Measurements from ENCODE around the gene EP400. TPM values are rescaled to one million over a fixed set of nuclear protein-coding genes. Genes with fewer than 3 reads are reported as not detected.
"Not testable (repeated sequence)": the region's sequence is repeated elsewhere in the genome, so short reads cannot be mapped to it uniquely, and the experiment has no call there.

EP400 gene
- total and polyA plus RNA-seq, 4 donors, result 11.4 to 47.8 (median 25.7) TPM

GRCh38 chr12:131959116-131959515, 9.4 kb downstream of the EP400 start:
- peaks cover 0 to 12% (median 5%) of the 10 kb centered on the region in 4 donors for H3K36me3 ChIP-seq (ENCODE audit: control insufficient read depth in 4 of 4, insufficient read depth in 4 of 4, low read length in 4 of 4)
- H3K9ac ChIP-seq (ENCODE audit: insufficient read depth in 1 of 2, low read length in 2 of 2), result no peak overlapping the region
- no peaks in the 10 kb centered on the region for H3K27me3 ChIP-seq (ENCODE audit: control insufficient read depth in 3 of 3, insufficient read depth in 3 of 3, low read length in 2 of 3)
- ATAC-seq (ENCODE audit: insufficient read depth, low FRiP score) (no peak), DNase-seq (no peak)
- H3K4me1 ChIP-seq (ENCODE audit: control insufficient read depth in 5 of 5, insufficient read depth in 5 of 5, low read length in 5 of 5), result peaks cover 0 to 7% (median 0%) of the 10 kb centered on the region in 5 donors
- no peak overlapping the region for H3K4me3 ChIP-seq
- no peak overlapping the region for H3K27ac ChIP-seq (ENCODE audit: low read depth in 1 of 2, low read length in 1 of 2)
- H3K9me3 ChIP-seq (ENCODE audit: control insufficient read depth in 4 of 4, insufficient read depth in 3 of 4, low read length in 3 of 4), result no peaks in the 10 kb centered on the region
- 79 to 91% methylated on average over 4 of the region's 4 CpGs for WGBS, 2 donors
- no peak for TF ChIP-seq CTCF (IDR thresholded peaks at IDR 0.05; ENCODE audit: control extremely low read depth, extremely low read depth)

GRCh38 chr12:131959641-131960589, 10.2 kb downstream of the EP400 start:
- 88 to 92% methylated on average over 16 of the region's 16 CpGs for WGBS, 2 donors
- no peaks in the 10 kb centered on the region for H3K27me3 ChIP-seq (ENCODE audit: control insufficient read depth in 3 of 3, insufficient read depth in 3 of 3, low read length in 2 of 3)
- no peak overlapping the region for H3K4me3 ChIP-seq
- ATAC-seq (ENCODE audit: insufficient read depth, low FRiP score) (no peak), DNase-seq (no peak)
- peaks cover 0 to 7% (median 0%) of the 10 kb centered on the region in 5 donors for H3K4me1 ChIP-seq (ENCODE audit: control insufficient read depth in 5 of 5, insufficient read depth in 5 of 5, low read length in 5 of 5)
- TF ChIP-seq CTCF (IDR thresholded peaks at IDR 0.05; ENCODE audit: control extremely low read depth, extremely low read depth), result no peak
- H3K36me3 ChIP-seq (ENCODE audit: control insufficient read depth in 4 of 4, insufficient read depth in 4 of 4, low read length in 4 of 4), result peaks cover 0 to 12% (median 5%) of the 10 kb centered on the region in 4 donors
- no peak overlapping the region for H3K27ac ChIP-seq (ENCODE audit: low read depth in 1 of 2, low read length in 1 of 2)
- H3K9me3 ChIP-seq (ENCODE audit: control insufficient read depth in 4 of 4, insufficient read depth in 3 of 4, low read length in 3 of 4), result no peaks in the 10 kb centered on the region
- no peak overlapping the region for H3K9ac ChIP-seq (ENCODE audit: insufficient read depth in 1 of 2, low read length in 2 of 2)

GRCh38 chr12:131960590-131961325, 11.0 kb downstream of the EP400 start:
- WGBS, 2 donors, result 93 to 95% methylated on average over 19 to 21 of the region's 30 CpGs
- not testable (repeated sequence) for H3K4me3 ChIP-seq; H3K9ac ChIP-seq (ENCODE audit: insufficient read depth in 1 of 2, low read length in 2 of 2); H3K27ac ChIP-seq (ENCODE audit: low read depth in 1 of 2, low read length in 1 of 2); DNase-seq; H3K9me3 ChIP-seq (ENCODE audit: control insufficient read depth in 4 of 4, insufficient read depth in 3 of 4, low read length in 3 of 4); ATAC-seq (ENCODE audit: insufficient read depth, low FRiP score); H3K27me3 ChIP-seq (ENCODE audit: control insufficient read depth in 3 of 3, insufficient read depth in 3 of 3, low read length in 2 of 3); H3K4me1 ChIP-seq (ENCODE audit: control insufficient read depth in 5 of 5, insufficient read depth in 5 of 5, low read length in 5 of 5)
- H3K36me3 ChIP-seq (ENCODE audit: control insufficient read depth in 4 of 4, insufficient read depth in 4 of 4, low read length in 4 of 4), result peaks cover 0 to 12% (median 5%) of the 10 kb centered on the region in 4 donors

DNA sequence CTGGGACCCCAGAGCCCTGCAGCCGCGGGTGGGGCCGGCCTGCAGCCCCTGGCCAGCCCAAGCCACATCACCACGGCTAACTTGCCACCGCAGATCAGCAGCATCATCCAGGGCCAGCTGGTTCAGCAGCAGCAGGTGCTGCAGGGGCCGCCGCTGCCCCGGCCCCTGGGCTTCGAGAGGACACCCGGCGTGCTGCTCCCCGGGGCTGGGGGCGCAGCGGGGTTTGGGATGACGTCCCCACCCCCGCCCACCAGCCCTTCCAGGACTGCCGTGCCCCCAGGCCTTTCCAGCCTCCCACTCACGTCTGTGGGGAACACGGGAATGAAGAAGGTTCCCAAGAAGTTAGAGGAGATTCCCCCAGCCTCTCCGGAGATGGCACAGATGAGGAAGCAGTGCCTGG, 11.6 kb downstream of the EP400 start:
- not testable (repeated sequence) for DNase-seq; H3K9ac ChIP-seq (ENCODE audit: insufficient read depth in 1 of 2, low read length in 2 of 2); H3K4me1 ChIP-seq (ENCODE audit: control insufficient read depth in 5 of 5, insufficient read depth in 5 of 5, low read length in 5 of 5); ATAC-seq (ENCODE audit: insufficient read depth, low FRiP score); H3K27me3 ChIP-seq (ENCODE audit: control insufficient read depth in 3 of 3, insufficient read depth in 3 of 3, low read length in 2 of 3); H3K9me3 ChIP-seq (ENCODE audit: control insufficient read depth in 4 of 4, insufficient read depth in 3 of 4, low read length in 3 of 4); H3K4me3 ChIP-seq; H3K27ac ChIP-seq (ENCODE audit: low read depth in 1 of 2, low read length in 1 of 2)
- WGBS, 2 donors, result 86 to 91% methylated on average over 1 to 9 of the region's 20 CpGs
- H3K36me3 ChIP-seq (ENCODE audit: control insufficient read depth in 4 of 4, insufficient read depth in 4 of 4, low read length in 4 of 4), result peaks cover 0 to 12% (median 6%) of the 10 kb centered on the region in 4 donors
